GM06990 (cell line): Measurements from ENCODE around the gene ZBTB46.

ENCODE experiments used
- DNase-seq: peaks from one replicate; pipeline ENCODE4 v3.0.0-alpha.2; 2011; ENCODE audit not compliant: insufficient read length; ENCODE audit errors: extremely low read depth
- H3K27me3 ChIP-seq: replicated peaks from 2 replicates; pipeline ENCODE4 v1.6.0; 2011; ENCODE audit warnings: low read length; ENCODE audit not compliant: control insufficient read depth, insufficient read depth
- H3K36me3 ChIP-seq: 2 replicates; pipeline ENCODE4 v1.5.1; 2011; ENCODE audit warnings: low read length; ENCODE audit not compliant: control insufficient read depth, insufficient read depth
- H3K4me3 ChIP-seq: replicated peaks from 2 replicates; pipeline ENCODE4 v1.5.1; 2011; ENCODE audit warnings: low read depth, mild to moderate bottlenecking, control low read depth, low read length
- CTCF ChIP-seq: IDR thresholded peaks from 2 replicates; pipeline ENCODE4 v1.5.1; 2011; ENCODE audit warnings: low read length, control low read depth, mild to moderate bottlenecking, inconsistent platforms; ENCODE audit not compliant: insufficient read depth, poor library complexity, severe bottlenecking

ZBTB46 gene

GRCh38 chr20:63705232-63706026, 125.6 kb downstream of the ZBTB46 start:
- Histone ChIP-seq H3K4me3 (no peak overlapping the region), H3K27me3 (no peaks in the 10 kb centered on the region)

GRCh38 chr20:63704749-63705117, 126.3 kb downstream of the ZBTB46 start:
- TF ChIP-seq CTCF: no peak
- Histone ChIP-seq H3K27me3 (no peaks in the 10 kb centered on the region), H3K36me3 (peaks cover 37% of the 10 kb centered on the region), H3K4me3 (no peak overlapping the region)
- no peak for DNase-seq

More at GRCh38 chr20:63705232-63706026, 125.6 kb downstream of the ZBTB46 start:
- TF ChIP-seq CTCF: no peak
- peaks cover 33% of the 10 kb centered on the region for H3K36me3 ChIP-seq
- no peak for DNase-seq

GRCh38 chr20:63703976-63704748, 126.9 kb downstream of the ZBTB46 start:
- Histone ChIP-seq H3K4me3 (no peak overlapping the region), H3K36me3 (peaks cover 34% of the 10 kb centered on the region), H3K27me3 (no peaks in the 10 kb centered on the region)
- no peak for DNase-seq
- no peak for TF ChIP-seq CTCF

GRCh38 chr20:63703471-63703975, 127.5 kb downstream of the ZBTB46 start:
- TF ChIP-seq CTCF: no peak

GRCh38 chr20:63702751-63703470, 128.2 kb downstream of the ZBTB46 start:
- peak; percentile 9 for DNase-seq
- Histone ChIP-seq H3K36me3 (peaks cover 34% of the 10 kb centered on the region), H3K4me3 (no peak overlapping the region), H3K27me3 (no peaks in the 10 kb centered on the region)
- no peak for TF ChIP-seq CTCF

More at GRCh38 chr20:63703471-63703975, 127.5 kb downstream of the ZBTB46 start:
- DNase-seq: no peak
- H3K36me3 ChIP-seq: peaks cover 34% of the 10 kb centered on the region
- no peaks in the 10 kb centered on the region for H3K27me3 ChIP-seq
- no peak overlapping the region for H3K4me3 ChIP-seq
